ENCODE data around the gene ZNF398.

The ZNF398 gene

DNA sequence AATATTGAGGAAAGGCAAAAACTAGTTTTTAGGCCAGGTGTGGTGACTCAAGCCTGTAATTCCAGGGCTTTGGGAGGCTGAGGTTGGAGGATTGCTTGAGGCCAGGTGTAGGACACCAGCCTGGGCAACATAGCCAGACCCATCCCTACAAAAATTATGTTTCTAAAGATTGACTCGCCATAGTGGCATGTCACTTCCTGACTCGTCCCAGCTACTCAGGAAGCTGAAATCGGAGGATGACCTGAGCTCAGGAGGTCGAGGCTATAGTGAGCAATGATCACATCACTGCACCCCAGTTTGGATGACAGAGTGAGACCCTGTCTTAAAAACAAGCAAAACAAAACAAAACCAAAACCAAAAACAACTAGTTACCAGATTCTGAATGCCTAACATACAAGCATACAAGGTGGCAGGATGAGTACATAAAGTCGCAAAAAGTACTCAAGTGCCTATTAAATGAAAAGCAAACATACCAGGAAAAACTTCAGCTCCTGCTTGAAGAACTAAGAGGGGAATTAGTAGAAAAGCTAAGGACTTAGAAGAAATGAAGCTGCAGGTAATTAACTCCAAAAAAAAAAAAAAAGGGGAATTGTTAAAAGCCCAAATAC, 14.1 kb downstream of the ZNF398 start:
- Histone ChIP-seq H3K4me1 (ENCODE audit: insufficient read depth, low read length) (no peaks in the 10 kb centered on the region), H3K27me3 (ENCODE audit: insufficient read depth, low read length) (no peaks in the 10 kb centered on the region), H3K36me3 (ENCODE audit: insufficient read depth, low read length) (peaks cover 41% of the 10 kb centered on the region), H3K4me3 (ENCODE audit: low read length) (no peak overlapping the region), H2AFZ (ENCODE audit: low read depth, low read length) (no peak overlapping the region), H3K9me3 (ENCODE audit: low read length) (peaks cover 3% of the 10 kb centered on the region)

DNA sequence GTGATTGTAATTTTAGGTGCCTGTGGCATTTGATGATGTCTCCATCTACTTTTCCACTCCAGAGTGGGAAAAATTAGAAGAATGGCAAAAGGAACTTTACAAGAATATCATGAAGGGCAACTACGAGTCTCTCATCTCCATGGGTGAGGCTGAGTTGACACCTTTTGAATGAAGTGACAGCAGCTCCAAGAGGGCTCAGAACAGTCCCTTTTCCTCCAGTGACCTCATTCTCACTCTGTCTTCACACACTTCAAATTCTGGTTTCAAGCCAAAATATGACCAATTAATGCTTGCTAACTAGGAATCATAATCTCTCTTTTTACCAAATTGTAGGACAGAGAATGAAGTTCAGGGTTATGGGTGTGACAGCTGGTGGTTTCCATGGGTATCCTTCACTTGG, 18.9 kb downstream of the ZNF398 start:
- Histone ChIP-seq H3K27me3 (ENCODE audit: insufficient read depth, low read length) (no peaks in the 10 kb centered on the region), H3K4me3 (ENCODE audit: low read length) (no peak overlapping the region), H3K9me3 (ENCODE audit: low read length) (no peaks in the 10 kb centered on the region), H3K4me1 (ENCODE audit: insufficient read depth, low read length) (no peaks in the 10 kb centered on the region), H2AFZ (ENCODE audit: low read depth, low read length) (no peak overlapping the region), H3K36me3 (ENCODE audit: insufficient read depth, low read length) (peaks cover 53% of the 10 kb centered on the region)

DNA sequence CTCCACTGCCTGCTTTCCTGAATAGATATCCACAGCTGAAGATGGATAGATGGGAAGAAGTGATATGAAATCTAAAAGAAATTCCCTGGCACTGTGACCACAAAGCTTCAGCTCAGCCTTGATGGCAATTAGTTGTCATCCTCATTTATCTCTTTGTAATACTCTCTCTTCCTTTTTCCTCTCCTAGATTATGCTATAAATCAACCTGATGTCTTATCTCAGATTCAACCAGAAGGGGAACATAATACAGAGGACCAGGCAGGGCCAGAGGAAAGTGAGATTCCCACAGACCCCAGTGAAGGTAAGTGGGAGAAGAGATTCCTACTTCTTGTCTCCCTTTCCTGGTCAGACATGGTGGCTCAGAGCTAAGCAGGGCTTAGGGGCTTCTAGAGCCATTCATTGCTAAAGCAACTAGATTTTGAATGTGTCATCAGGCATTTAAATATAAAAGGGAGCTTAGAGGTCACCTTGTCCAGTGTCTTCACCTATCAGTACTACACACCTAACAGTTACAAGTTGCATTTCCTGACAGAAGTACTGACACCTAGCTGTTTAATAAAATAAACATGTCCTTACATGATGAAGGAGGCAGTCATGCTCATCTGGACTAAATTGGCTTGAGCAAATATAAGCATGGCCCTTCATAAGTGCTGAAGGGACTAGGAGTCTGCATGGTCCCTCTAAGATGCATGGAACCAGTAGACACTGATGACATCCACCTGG, 19.5 kb downstream of the ZNF398 start:
- H3K4me3 ChIP-seq (ENCODE audit: low read length) = no peak overlapping the region
- H3K27me3 ChIP-seq (ENCODE audit: insufficient read depth, low read length) = no peaks in the 10 kb centered on the region
- no peaks in the 10 kb centered on the region for H3K4me1 ChIP-seq (ENCODE audit: insufficient read depth, low read length)
- H3K36me3 ChIP-seq (ENCODE audit: insufficient read depth, low read length) = peaks cover 51% of the 10 kb centered on the region
- no peak overlapping the region for H2AFZ ChIP-seq (ENCODE audit: low read depth, low read length)
- H3K9me3 ChIP-seq (ENCODE audit: low read length) = no peaks in the 10 kb centered on the region

DNA sequence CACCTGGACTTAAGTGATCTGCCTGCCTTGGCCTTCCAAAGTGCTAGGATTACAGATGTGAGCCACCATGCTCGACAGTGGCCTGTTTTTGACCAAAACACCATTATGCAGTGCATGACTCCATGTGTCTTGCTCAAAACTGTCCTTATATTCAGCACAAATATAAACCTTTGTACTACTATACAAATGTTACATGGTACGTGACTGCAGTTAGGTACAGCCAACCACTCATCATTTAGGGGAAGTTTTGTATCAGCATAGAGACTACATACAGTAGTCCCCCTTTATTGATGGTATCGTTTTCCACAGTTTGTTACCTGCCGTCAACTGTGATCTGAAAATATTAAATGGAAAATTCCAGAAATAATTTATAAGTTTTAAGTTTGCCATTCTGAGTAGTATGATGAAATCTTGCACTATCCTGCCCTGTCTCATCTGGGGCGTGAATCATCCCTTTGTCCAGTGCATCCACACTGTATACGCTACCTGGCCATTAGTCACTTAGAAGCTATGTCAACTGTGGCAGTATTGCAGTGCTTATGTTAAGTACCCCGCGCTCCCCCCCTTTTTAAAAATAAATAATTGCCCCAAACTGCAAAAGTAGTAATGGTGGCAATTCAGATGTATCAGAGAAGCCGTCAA, 24.8 kb downstream of the ZNF398 start:
- H3K4me3 ChIP-seq (ENCODE audit: low read length) = no peak overlapping the region
- no peaks in the 10 kb centered on the region for H3K4me1 ChIP-seq (ENCODE audit: insufficient read depth, low read length)
- H3K27me3 ChIP-seq (ENCODE audit: insufficient read depth, low read length) = no peaks in the 10 kb centered on the region
- peaks cover 43% of the 10 kb centered on the region for H3K36me3 ChIP-seq (ENCODE audit: insufficient read depth, low read length)
- H3K9me3 ChIP-seq (ENCODE audit: low read length) = no peaks in the 10 kb centered on the region
- H2AFZ ChIP-seq (ENCODE audit: low read depth, low read length) = no peak overlapping the region

DNA sequence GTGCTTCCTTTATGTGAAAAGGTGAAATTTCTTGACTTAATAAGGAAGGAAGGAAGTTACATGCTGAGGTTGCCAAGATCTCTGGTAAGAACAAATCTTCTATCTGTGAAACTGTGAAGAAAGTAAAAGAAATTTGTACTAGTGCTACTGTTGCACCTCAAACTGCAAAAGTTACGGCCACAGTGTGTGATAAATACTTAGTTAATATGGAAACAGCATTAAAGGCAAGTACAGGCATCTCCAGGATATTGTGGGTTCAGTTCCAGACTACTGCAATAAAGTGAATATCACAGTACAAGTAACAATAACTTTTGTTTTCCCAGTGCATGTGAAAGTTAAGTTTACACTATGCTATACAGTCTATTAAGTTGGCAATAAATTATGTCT, 25.3 kb downstream of the ZNF398 start:
- Histone ChIP-seq H3K4me3 (ENCODE audit: low read length) (no peak overlapping the region), H3K36me3 (ENCODE audit: insufficient read depth, low read length) (peaks cover 43% of the 10 kb centered on the region), H3K4me1 (ENCODE audit: insufficient read depth, low read length) (no peaks in the 10 kb centered on the region), H3K9me3 (ENCODE audit: low read length) (no peaks in the 10 kb centered on the region), H3K27me3 (ENCODE audit: insufficient read depth, low read length) (no peaks in the 10 kb centered on the region), H2AFZ (ENCODE audit: low read depth, low read length) (no peak overlapping the region)

DNA sequence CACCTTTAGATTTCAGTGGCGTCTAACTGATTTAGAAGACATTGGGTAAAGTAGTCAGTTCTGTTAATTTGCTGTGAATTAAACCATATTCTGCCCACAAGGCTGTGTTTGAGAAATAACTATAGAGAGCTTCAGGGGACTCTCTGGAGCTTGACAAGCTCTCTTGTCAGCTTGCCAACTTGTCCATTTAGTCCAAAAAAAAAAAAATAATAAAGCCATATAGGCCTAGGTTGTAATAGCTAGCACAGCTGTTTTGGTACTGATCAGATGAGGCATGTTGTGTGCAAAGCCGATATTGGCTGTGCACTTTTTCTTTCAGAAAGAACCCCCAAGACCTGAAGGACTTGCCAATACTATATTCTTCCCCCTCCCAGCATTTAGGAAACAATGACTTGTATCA, 27.9 kb downstream of the ZNF398 start:
- no peak overlapping the region for H2AFZ ChIP-seq (ENCODE audit: low read depth, low read length)
- H3K4me3 ChIP-seq (ENCODE audit: low read length) = no peak overlapping the region
- no peaks in the 10 kb centered on the region for H3K4me1 ChIP-seq (ENCODE audit: insufficient read depth, low read length)
- H3K27me3 ChIP-seq (ENCODE audit: insufficient read depth, low read length) = no peaks in the 10 kb centered on the region
- H3K36me3 ChIP-seq (ENCODE audit: insufficient read depth, low read length) = peaks cover 50% of the 10 kb centered on the region
- no peaks in the 10 kb centered on the region for H3K9me3 ChIP-seq (ENCODE audit: low read length)

DNA sequence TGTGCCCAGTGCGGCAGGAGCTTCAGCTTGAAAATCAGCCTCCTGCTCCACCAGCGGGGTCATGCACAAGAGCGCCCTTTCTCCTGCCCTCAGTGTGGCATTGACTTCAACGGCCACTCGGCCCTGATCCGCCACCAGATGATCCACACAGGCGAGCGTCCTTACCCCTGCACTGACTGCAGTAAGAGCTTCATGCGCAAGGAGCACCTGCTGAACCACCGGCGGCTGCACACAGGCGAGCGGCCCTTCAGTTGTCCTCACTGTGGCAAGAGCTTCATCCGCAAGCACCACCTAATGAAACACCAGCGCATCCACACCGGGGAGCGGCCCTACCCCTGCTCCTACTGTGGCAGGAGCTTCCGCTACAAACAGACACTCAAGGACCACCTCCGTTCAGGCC, 32.0 kb downstream of the ZNF398 start:
- Histone ChIP-seq H3K4me3 (ENCODE audit: low read length) (no peak overlapping the region), H3K36me3 (ENCODE audit: insufficient read depth, low read length) (peaks cover 56% of the 10 kb centered on the region), H3K27me3 (ENCODE audit: insufficient read depth, low read length) (no peaks in the 10 kb centered on the region), H3K9me3 (ENCODE audit: low read length) (no peaks in the 10 kb centered on the region), H3K4me1 (ENCODE audit: insufficient read depth, low read length) (no peaks in the 10 kb centered on the region), H2AFZ (ENCODE audit: low read depth, low read length) (no peak overlapping the region)

DNA sequence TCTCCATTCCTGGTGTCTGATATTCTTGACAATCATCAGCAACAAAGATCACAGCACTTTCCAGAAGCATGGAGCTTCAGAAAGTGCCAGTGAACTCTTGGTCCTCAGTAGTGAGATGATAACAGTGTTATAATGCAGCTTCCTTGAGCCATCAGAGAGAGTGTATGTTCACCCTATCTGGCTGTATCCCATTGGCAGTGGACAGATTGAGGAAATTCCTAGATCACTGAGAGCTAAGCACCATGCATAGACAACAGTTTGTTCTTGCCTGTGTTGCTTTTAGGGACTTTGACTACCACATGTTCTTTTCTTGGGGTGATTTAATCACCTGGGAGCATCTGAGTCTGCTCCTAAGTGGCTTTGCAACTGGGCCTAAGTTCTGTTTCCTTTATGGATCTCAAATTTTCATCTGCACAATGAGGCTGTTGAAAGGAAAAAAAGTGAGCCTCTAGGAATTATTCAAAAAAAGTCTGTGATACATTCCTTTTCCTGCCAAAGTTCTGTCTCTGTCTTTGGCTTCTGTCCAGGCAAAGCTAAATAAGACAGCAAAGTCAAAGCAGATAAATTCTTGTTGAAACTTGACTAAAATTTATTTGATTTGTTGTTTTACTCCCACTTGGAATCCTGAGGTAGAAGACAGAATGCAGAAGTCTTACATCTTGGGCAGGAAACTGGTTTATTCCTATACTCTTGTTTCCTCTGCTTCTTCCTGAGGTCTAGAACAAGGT, 33.6 kb downstream of the ZNF398 start:
- H3K27me3 ChIP-seq (ENCODE audit: insufficient read depth, low read length) = no peaks in the 10 kb centered on the region
- H3K4me3 ChIP-seq (ENCODE audit: low read length) = no peak overlapping the region
- H3K9me3 ChIP-seq (ENCODE audit: low read length) = no peaks in the 10 kb centered on the region
- H3K4me1 ChIP-seq (ENCODE audit: insufficient read depth, low read length) = no peaks in the 10 kb centered on the region
- peaks cover 55% of the 10 kb centered on the region for H3K36me3 ChIP-seq (ENCODE audit: insufficient read depth, low read length)
- no peak overlapping the region for H2AFZ ChIP-seq (ENCODE audit: low read depth, low read length)

DNA sequence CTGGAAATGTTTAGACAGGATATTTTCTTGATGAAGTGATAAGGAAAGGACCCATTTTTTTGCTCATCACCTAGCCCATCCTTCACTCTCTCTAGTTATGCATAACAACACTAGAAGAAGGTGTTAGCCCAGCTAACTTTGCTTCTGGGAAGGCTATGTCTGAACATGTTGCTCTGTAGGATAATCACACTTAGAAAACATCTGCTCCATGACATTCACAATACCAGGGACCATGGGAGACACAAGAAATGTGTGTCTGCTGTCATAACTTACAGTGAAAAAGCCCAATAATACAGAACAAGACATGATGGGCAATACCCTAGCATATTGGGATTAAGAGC, 34.2 kb downstream of the ZNF398 start:
- Histone ChIP-seq H3K27me3 (ENCODE audit: insufficient read depth, low read length) (no peaks in the 10 kb centered on the region), H2AFZ (ENCODE audit: low read depth, low read length) (no peak overlapping the region), H3K4me1 (ENCODE audit: insufficient read depth, low read length) (no peaks in the 10 kb centered on the region), H3K4me3 (ENCODE audit: low read length) (no peak overlapping the region), H3K9me3 (ENCODE audit: low read length) (no peaks in the 10 kb centered on the region), H3K36me3 (ENCODE audit: insufficient read depth, low read length) (peaks cover 55% of the 10 kb centered on the region)

DNA sequence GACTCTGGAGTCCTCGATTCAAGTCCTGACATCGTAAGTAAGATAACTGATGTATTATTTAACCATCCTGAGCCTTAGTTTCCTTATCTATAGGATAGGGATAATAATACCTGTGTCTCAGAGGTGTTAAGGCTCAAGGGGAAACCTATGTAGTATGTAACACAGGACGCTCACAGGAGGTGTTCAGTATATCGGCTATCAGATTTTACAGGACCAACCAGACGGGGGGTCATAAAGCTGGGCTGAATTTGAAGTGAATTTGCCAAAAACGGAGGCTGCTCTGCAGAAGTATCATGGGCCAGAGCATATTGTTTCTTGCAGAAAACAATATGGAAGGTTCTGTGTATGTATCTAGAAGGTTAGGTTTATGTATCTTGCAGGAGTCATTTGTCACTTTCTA, 37.0 kb downstream of the ZNF398 start:
- H3K9me3 ChIP-seq (ENCODE audit: low read length) = no peaks in the 10 kb centered on the region
- H3K36me3 ChIP-seq (ENCODE audit: insufficient read depth, low read length) = peaks cover 30% of the 10 kb centered on the region
- H3K27me3 ChIP-seq (ENCODE audit: insufficient read depth, low read length) = no peaks in the 10 kb centered on the region
- no peak overlapping the region for H2AFZ ChIP-seq (ENCODE audit: low read depth, low read length)
- H3K4me1 ChIP-seq (ENCODE audit: insufficient read depth, low read length) = no peaks in the 10 kb centered on the region
- H3K4me3 ChIP-seq (ENCODE audit: low read length) = no peak overlapping the region

DNA sequence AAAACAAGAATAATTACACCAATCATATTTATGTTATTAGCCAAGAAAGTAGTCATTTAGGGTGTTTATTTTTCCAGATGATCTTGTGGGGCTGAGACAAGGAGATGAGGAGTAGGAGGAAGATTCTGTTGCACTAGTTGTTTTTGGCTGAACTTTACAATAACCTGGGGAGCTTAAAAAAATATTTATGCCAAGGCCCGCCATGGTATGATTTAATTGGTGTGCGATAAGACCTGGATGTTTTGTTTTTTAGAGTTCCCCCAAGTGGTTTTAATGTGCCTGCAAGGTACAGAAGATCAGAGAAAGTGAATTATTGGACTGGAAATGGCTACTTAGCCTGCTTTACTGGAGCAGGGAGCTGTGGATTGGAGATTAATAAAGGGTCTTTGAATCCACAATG, 41.0 kb downstream of the ZNF398 start:
- Histone ChIP-seq H3K9me3 (ENCODE audit: low read length) (no peaks in the 10 kb centered on the region), H2AFZ (ENCODE audit: low read depth, low read length) (no peak overlapping the region), H3K4me1 (ENCODE audit: insufficient read depth, low read length) (no peaks in the 10 kb centered on the region), H3K4me3 (ENCODE audit: low read length) (no peak overlapping the region), H3K27me3 (ENCODE audit: insufficient read depth, low read length) (no peaks in the 10 kb centered on the region), H3K36me3 (ENCODE audit: insufficient read depth, low read length) (no peaks in the 10 kb centered on the region)

DNA sequence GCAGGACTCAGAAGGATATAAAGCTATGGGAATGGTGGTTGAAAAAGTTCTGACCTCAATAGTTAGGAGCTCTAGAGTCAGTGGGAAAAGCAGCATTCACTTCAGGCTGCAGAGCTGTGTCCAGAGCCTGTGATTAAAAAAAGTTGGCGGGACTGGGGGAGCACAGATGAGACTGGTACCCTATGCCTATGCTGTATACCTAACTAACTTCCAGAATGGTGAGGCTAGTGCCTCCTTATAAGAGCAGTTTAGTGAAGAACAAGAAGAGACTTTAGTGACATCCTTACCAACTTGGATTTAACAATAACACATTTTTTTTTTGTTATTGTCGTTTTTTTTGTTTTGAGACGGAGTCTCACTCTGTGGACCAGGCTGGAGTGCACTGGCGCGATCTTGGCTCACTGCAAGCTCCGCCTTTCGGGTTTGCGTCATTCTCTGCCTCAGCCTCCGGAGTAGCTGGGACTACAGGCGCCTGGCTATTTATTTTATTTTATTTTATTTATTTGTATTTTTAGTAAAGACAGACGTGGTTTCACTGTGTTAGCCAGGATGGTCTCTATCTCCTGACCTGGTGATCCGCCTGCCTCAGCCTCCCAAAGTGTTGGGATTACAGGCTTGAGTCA, 41.5 kb downstream of the ZNF398 start:
- no peaks in the 10 kb centered on the region for H3K9me3 ChIP-seq (ENCODE audit: low read length)
- no peak overlapping the region for H3K4me3 ChIP-seq (ENCODE audit: low read length)
- H3K36me3 ChIP-seq (ENCODE audit: insufficient read depth, low read length) = no peaks in the 10 kb centered on the region
- H2AFZ ChIP-seq (ENCODE audit: low read depth, low read length) = no peak overlapping the region
- no peaks in the 10 kb centered on the region for H3K27me3 ChIP-seq (ENCODE audit: insufficient read depth, low read length)
- no peaks in the 10 kb centered on the region for H3K4me1 ChIP-seq (ENCODE audit: insufficient read depth, low read length)

DNA sequence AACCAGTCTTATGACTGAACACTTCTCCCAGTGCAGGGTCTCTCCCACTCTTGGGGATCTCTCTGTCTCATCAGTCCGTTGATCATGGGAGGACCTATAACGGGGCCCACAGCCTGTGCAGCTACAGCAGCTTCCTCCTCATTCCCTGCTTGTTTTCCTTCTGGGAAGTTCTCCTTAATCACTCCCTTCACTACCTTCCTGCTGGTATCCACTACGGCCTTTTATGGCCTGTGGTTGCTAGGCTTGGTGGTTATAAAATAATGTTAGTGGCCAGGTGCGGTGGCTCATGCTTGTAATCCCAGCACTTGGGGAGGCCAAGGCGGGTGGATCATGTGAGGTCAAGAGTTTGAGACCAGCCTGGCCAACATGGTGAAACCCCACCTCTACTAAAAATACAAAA, 44.6 kb downstream of the ZNF398 start:
- H2AFZ ChIP-seq (ENCODE audit: low read depth, low read length) = no peak overlapping the region
- H3K4me1 ChIP-seq (ENCODE audit: insufficient read depth, low read length) = peaks cover 7% of the 10 kb centered on the region
- no peaks in the 10 kb centered on the region for H3K36me3 ChIP-seq (ENCODE audit: insufficient read depth, low read length)
- no peaks in the 10 kb centered on the region for H3K27me3 ChIP-seq (ENCODE audit: insufficient read depth, low read length)
- no peaks in the 10 kb centered on the region for H3K9me3 ChIP-seq (ENCODE audit: low read length)
- no peak overlapping the region for H3K4me3 ChIP-seq (ENCODE audit: low read length)

Measured in neuron (in vitro differentiated cells).